Activated naive CD4-positive, alpha-beta T cell treated with anti-CD3 and anti-CD28 coated beads, Interleukin-2, amount 50 U/mL, for 24 hours (primary cell): ENCODE measurements around the gene ABCB1.
"Not testable (repeated sequence)": the region's sequence is repeated elsewhere in the genome, so short reads cannot be mapped to it uniquely, and the experiment has no call there.

Source experiments
- H3K27ac Mint-ChIP-seq: one replicate; pipeline ENCODE4 v1.8.0; 2021; ENCODE audit warnings: mild to moderate bottlenecking, mixed read lengths
- H3K27me3 Mint-ChIP-seq: one replicate; pipeline ENCODE4 v1.8.0; 2021; ENCODE audit warnings: mixed read lengths
- H3K36me3 Mint-ChIP-seq: one replicate; pipeline ENCODE4 v1.8.0; 2021; ENCODE audit warnings: mixed read lengths
- H3K4me1 Mint-ChIP-seq: one replicate; pipeline ENCODE4 v1.8.0; 2021; ENCODE audit warnings: mixed read lengths
- H3K4me3 Mint-ChIP-seq: one replicate; pipeline ENCODE4 v1.8.0; 2021; ENCODE audit warnings: mild to moderate bottlenecking, mixed read lengths
- H3K9me3 Mint-ChIP-seq: one replicate; pipeline ENCODE4 v1.8.0; 2021; ENCODE audit warnings: mixed read lengths

The ABCB1 gene

DNA sequence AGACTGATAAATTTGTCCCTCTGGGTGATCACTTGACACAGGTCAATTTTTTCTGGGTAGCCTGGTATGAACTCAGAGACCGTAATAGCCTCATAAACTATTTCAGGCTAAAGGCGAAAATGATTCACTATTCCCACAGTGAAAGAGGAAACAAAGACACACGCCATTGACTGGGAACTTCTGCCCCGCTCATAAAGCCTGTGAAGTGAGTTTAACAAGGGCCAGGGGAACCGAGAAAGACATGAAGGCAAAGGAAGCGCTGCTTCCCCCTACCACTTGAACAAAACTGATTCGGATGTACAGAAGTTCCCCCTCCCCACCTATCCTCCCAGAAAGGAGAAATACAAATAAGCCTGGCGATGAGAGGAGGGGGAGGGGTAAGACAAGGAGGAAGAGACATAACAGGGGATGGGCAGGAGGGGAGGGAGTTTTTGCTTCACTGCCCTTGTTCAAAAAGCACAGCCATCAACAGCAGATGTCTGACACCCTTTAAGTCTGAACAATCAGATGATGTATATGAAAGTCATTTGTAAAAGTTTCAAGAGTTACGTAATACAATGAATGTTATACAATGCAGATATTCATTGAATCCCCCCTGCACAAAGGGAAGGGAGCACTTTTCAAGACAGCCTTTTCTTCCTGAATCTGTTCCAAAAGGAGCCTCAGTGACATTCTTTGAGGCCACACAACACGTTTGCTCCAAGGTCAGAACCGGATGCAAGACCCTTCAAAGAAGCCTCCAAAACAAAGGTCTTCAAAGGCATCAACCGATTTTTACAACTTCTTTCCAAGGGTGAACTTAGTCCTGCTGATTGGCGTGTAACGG is 125.9 kb downstream of the ABCB1 start:
- H3K36me3 Mint-ChIP-seq, result no peaks in the 10 kb centered on the region
- peaks cover 14% of the 10 kb centered on the region for H3K4me1 Mint-ChIP-seq
- H3K4me3 Mint-ChIP-seq, result peak overlapping the region; percentile 51
- H3K27ac Mint-ChIP-seq, result no peak overlapping the region
- H3K27me3 Mint-ChIP-seq, result peaks cover 34% of the 10 kb centered on the region
- H3K9me3 Mint-ChIP-seq, result no peaks in the 10 kb centered on the region

DNA sequence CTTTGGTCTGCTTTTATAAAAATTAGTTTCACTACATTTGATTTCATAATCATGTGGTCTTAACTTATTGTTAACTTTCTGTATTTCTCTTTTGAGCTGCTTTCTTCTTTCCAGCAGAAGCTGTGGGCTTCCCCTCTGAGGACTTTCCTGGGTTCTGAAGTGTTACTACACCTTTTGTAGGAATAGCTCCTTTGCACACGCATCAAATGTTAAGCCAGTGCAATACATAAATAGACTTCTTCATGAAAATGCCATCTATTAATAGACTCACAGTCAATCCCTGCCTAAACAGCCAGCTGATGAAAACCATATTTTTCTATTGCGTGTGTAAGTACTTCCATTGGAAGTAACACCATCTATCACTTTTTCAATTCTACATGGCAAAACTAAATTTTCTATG is 126.7 kb downstream of the ABCB1 start:
- H3K27ac Mint-ChIP-seq, result no peak overlapping the region
- no peaks in the 10 kb centered on the region for H3K9me3 Mint-ChIP-seq
- H3K36me3 Mint-ChIP-seq, result no peaks in the 10 kb centered on the region
- peaks cover 34% of the 10 kb centered on the region for H3K27me3 Mint-ChIP-seq
- H3K4me1 Mint-ChIP-seq, result peaks cover 14% of the 10 kb centered on the region
- H3K4me3 Mint-ChIP-seq, result no peak overlapping the region

DNA sequence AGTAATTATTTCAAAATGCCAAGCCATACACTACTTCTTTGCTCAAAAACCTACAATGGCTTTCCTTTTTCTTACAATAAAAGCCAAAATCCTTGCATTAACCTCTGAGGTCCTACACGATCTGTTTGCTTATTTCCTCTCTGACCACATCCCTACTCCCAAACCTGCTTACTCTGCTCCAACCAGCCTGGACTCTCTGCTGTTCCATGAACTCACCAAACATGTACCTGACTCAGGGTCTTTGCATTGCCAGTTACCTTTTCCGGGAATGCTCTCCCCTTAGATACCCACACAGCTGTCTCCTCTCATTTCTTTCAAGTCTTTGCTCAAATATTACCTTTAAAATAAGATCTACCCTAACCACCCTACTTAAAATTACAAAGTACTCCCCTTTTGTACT is 127.5 kb downstream of the ABCB1 start:
- H3K4me3 Mint-ChIP-seq, result no peak overlapping the region
- H3K27me3 Mint-ChIP-seq, result peaks cover 35% of the 10 kb centered on the region
- no peaks in the 10 kb centered on the region for H3K9me3 Mint-ChIP-seq
- no peak overlapping the region for H3K27ac Mint-ChIP-seq
- no peaks in the 10 kb centered on the region for H3K36me3 Mint-ChIP-seq
- H3K4me1 Mint-ChIP-seq, result peaks cover 14% of the 10 kb centered on the region

DNA sequence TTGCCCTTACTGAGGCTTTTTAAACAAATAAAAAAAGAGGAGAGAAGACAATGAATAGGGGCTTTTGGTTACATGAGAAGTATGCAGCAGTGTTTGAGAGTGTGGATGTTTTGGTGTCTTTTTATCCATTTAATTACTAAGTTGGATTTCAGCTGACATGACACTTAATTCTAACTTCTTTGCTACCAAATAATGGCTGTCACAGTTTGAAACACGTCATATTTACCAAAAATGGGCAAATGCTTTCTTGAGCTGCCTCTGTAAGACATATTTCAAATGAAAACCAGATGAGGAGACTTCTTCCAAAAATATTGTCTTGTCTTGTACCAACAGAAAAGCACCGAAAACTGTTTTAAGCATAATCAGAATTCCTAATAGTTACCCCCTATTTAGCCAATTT is 129.2 kb downstream of the ABCB1 start:
- Mint-ChIP-seq H3K9me3 (no peaks in the 10 kb centered on the region), H3K36me3 (no peaks in the 10 kb centered on the region), H3K4me1 (peaks cover 14% of the 10 kb centered on the region), H3K4me3 (no peak overlapping the region), H3K27ac (no peak overlapping the region), H3K27me3 (peaks cover 34% of the 10 kb centered on the region)

DNA sequence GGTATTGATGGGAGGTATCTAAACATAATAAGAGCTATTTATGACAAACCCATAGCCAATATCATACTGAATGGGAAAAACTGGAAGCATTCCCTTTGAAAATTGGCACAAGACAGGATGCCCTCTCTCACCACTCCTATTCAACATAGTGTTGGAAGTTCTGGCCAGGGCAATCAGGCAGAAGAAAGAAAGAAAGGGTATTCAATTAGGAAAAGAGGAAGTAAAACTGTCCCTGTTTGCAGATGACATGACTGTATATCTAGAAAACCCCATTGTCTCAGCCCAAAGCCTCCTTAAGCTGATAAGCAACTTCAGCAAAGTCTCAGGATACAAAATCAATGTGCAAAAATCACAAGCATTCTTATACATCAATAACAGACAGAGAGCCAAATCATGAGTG is 131.5 kb downstream of the ABCB1 start:
- H3K9me3 Mint-ChIP-seq, H3K27ac Mint-ChIP-seq, H3K4me3 Mint-ChIP-seq, H3K36me3 Mint-ChIP-seq, H3K4me1 Mint-ChIP-seq: not testable (repeated sequence)
- peaks cover 19% of the 10 kb centered on the region for H3K27me3 Mint-ChIP-seq

DNA sequence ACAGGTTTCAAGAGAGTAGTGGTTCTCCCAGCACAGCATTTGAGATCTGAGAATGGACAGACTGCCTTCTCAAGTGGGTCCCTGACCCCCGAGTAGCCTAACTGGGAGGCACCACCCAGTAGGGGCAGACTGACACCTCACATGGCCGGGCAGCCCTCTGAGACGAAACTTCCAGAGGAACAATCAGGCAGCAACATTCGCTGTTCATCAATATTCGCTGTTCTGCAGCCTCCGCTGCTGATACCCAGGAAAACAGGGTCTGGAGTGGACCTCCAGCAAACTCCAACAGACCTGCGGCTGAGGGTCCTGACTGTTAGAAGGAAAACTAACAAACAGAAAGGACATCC is 135.2 kb downstream of the ABCB1 start:
- H3K4me3 Mint-ChIP-seq, H3K9me3 Mint-ChIP-seq, H3K4me1 Mint-ChIP-seq, H3K36me3 Mint-ChIP-seq, H3K27ac Mint-ChIP-seq: not testable (repeated sequence)
- H3K27me3 Mint-ChIP-seq, result peaks cover 17% of the 10 kb centered on the region

DNA sequence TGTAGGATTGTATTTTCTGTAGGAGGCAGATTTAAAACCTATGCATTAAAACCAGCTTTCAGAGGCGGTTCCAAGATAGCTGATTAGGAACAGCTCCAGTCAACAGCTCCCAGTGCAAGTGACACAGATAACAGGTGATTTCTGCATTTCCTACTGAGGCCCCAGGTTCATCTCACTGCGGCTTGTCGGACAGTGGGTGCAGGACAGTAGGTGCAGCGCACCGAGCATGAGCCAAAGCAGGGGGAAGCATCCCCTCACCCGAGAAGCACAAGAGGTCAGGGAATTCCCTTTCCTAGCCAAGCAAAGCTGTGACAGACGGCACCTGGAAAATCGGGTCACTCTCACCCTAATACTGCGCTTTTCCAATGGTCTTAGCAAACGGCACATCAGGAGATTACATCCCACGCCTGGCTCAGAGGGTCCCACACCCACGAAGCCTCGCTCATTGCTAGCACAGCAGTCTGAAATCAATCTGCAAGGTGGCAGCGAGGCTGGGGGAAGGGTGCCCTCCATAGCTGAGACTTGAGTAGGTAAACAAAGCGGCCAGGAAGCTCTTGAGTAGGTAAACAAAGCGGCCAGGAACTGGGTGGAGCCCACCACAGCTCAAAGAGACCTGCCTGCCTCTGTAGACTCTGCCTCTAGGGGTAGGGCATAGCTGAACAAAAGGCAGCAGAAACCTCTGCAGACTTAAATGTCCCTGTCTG is 135.7 kb downstream of the ABCB1 start:
- not testable (repeated sequence) for H3K9me3 Mint-ChIP-seq, H3K36me3 Mint-ChIP-seq, H3K4me3 Mint-ChIP-seq, H3K27ac Mint-ChIP-seq, H3K4me1 Mint-ChIP-seq
- peaks cover 17% of the 10 kb centered on the region for H3K27me3 Mint-ChIP-seq

DNA sequence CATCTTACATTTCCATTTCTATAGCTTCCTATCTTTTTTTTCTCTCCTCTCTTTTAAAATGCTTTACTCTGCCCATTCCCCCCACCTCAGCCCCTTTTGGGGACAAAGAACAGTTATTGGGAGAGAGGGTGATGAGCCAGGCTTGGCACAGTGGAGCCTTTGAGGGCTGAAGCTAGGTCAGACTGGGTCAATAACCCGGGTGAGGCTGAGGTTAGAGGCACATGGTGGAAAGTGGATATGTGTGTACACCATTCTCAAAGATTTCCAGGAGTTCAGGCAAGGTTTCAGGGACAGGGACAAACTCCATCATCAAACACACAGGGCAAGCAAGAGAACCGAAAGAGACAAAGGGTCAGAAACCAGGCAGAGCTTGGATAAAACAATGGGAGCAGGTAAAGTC is 136.7 kb downstream of the ABCB1 start:
- no peaks in the 10 kb centered on the region for H3K36me3 Mint-ChIP-seq
- H3K27ac Mint-ChIP-seq, result no peak overlapping the region
- no peak overlapping the region for H3K4me3 Mint-ChIP-seq
- H3K4me1 Mint-ChIP-seq, result no peaks in the 10 kb centered on the region
- H3K9me3 Mint-ChIP-seq, result no peaks in the 10 kb centered on the region
- H3K27me3 Mint-ChIP-seq, result peaks cover 20% of the 10 kb centered on the region

DNA sequence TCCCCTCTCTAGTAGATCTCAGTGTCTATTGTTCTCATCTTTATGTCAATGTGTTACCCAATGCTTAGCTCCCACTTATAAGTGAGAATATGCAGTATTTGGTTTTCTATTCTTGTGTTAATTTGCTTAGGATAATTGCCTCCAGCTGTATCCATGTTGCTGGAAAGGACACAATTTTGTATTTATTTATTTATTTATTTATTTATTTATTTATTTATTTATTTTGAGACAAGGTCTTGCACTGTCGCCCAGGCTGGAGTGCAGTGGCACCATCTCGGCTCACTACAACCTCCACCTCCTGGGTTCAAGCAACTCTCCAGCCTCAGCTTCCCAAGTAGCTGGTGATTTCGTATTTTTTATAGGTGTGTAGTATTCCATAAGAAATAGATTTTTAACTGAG is 140.2 kb downstream of the ABCB1 start:
- not testable (repeated sequence) for H3K4me1 Mint-ChIP-seq, H3K4me3 Mint-ChIP-seq, H3K9me3 Mint-ChIP-seq, H3K27ac Mint-ChIP-seq, H3K36me3 Mint-ChIP-seq
- H3K27me3 Mint-ChIP-seq, result peaks cover 20% of the 10 kb centered on the region

DNA sequence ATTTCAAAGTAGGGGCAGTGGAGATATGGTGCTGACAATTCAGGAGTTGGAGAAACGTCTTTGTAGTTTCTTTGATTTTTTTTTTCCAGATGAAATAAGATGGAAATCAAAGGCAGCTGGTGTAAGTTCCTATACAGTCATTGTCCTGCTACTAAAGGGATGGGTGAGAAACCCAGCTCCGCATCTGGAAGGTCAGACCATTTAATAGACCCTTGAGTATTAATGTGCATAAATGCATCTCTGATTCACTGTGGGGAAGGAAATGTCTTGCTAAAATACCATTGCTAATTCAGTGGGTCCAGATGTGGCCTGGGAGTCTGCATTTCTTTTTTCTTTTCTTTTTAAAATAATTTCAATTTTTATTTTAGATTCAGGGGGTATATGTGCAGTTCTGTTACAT is 140.7 kb downstream of the ABCB1 start:
- Mint-ChIP-seq H3K27ac (no peak overlapping the region), H3K36me3 (no peaks in the 10 kb centered on the region), H3K4me3 (no peak overlapping the region), H3K27me3 (peaks cover 20% of the 10 kb centered on the region), H3K4me1 (no peaks in the 10 kb centered on the region), H3K9me3 (no peaks in the 10 kb centered on the region)

DNA sequence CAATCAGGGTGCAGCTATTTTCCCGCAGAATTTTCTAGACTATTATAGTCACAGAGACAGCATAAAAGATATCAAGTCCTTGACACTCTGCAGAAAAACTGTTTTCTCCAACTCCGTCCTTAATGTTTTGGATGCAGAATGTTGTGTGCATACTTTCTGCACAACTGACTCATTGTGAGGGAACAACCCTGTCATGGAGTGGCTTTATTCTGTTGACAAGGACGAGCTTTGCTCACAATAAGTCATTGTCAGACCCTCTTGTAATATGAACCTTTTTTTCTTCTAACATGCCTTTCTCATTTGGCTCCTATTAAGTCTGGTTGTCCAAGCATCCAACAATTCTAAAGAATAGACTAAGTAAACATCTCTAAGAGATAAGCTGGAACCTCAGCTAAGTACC is 142.5 kb downstream of the ABCB1 start:
- H3K9me3 Mint-ChIP-seq, result no peaks in the 10 kb centered on the region
- no peaks in the 10 kb centered on the region for H3K4me1 Mint-ChIP-seq
- H3K27ac Mint-ChIP-seq, result no peak overlapping the region
- peaks cover 16% of the 10 kb centered on the region for H3K27me3 Mint-ChIP-seq
- no peak overlapping the region for H3K4me3 Mint-ChIP-seq
- no peaks in the 10 kb centered on the region for H3K36me3 Mint-ChIP-seq

DNA sequence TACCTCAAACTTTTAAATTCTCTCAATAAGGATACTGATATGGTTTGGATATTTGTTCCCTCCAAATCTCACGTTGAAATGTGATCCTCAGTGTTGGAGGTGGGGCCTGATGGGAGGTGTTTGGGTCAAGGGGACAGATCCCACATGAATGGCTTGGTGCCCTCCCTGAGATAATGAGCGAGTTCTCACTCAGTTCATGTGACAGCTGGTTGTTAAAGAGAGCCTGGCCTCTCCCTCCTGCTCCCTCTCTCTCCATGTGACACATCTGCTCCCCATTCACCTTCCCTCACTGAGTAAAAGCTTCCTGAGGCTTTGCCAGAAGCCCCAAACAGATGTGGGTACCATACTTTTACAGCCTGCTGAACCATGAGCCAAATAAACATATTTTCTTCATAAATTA is 144.4 kb downstream of the ABCB1 start:
- no peak overlapping the region for H3K4me3 Mint-ChIP-seq
- no peaks in the 10 kb centered on the region for H3K4me1 Mint-ChIP-seq
- no peaks in the 10 kb centered on the region for H3K36me3 Mint-ChIP-seq
- H3K9me3 Mint-ChIP-seq, result no peaks in the 10 kb centered on the region
- no peak overlapping the region for H3K27ac Mint-ChIP-seq
- H3K27me3 Mint-ChIP-seq, result peaks cover 17% of the 10 kb centered on the region
